HepG2 (cell line): ENCODE measurements around the gene CHID1. TPM values are rescaled to one million over a fixed set of nuclear protein-coding genes. Genes with fewer than 3 reads are reported as not detected.

Source experiments
- AGO1 ChIP-seq: fragments of 200-400 bp; formaldehyde crosslinking; IDR thresholded peaks from 2 replicates; pipeline ENCODE4 v1.6.1; 2017; ENCODE audit warnings: mild to moderate bottlenecking, low read depth, low read length, moderate library complexity; ENCODE audit not compliant: poor library complexity, severe bottlenecking
- NFIC ChIP-seq: IDR thresholded peaks from 2 replicates; pipeline ENCODE4 v1.6.1; 2012; ENCODE audit warnings: mild to moderate bottlenecking, low read length, inconsistent platforms
- PLRG1 ChIP-seq: fragments of 450-650 bp; conservative IDR thresholded peaks from 2 replicates; pipeline ENCODE4 v1.6.1; 2016
- TCF12 ChIP-seq, 2 experiments: fragments of 450-650 bp in 1 of 2; sonication (generic) in 1 of 2; formaldehyde crosslinking in 1 of 2; IDR thresholded peaks; 2 replicates each; pipeline versions ENCODE4 v1.6.1 to v1.8.0; 2017 to 2022; ENCODE audit warnings: antibody characterized with exemption in 1 of 2, mild to moderate bottlenecking in 1 of 2, missing genetic modification reagents in 1 of 2, moderate library complexity in 1 of 2
- ZNF329 ChIP-seq: sonication (generic); formaldehyde crosslinking; IDR thresholded peaks from 2 replicates; pipeline ENCODE4 v1.9.0; 2021; ENCODE audit warnings: low read depth, mild to moderate bottlenecking, missing genetic modification reagents
- ZNF549 ChIP-seq: sonication (generic); formaldehyde crosslinking; IDR thresholded peaks from 2 replicates; pipeline ENCODE4 v1.5.0; 2020; ENCODE audit warnings: missing genetic modification reagents
- ZNF567 ChIP-seq: sonication (generic); formaldehyde crosslinking; IDR thresholded peaks from 2 replicates; pipeline ENCODE4 v1.8.1; 2023; ENCODE audit warnings: mild to moderate bottlenecking, missing genetic modification reagents, borderline replicate concordance
- ZNF775 ChIP-seq: sonication (generic); formaldehyde crosslinking; IDR thresholded peaks from 2 replicates; pipeline ENCODE4 v1.4.0; 2020; ENCODE audit warnings: missing genetic modification reagents, mild to moderate bottlenecking, moderate library complexity, borderline replicate concordance
- ZNF782 ChIP-seq: sonication (generic); formaldehyde crosslinking; IDR thresholded peaks from 2 replicates; pipeline ENCODE4 v1.4.0; 2020; ENCODE audit warnings: missing genetic modification reagents, mild to moderate bottlenecking, borderline replicate concordance
- ZSCAN29 ChIP-seq: sonication (generic); formaldehyde crosslinking; conservative IDR thresholded peaks from 2 replicates; pipeline ENCODE4 v1.4.0; 2020; ENCODE audit warnings: mild to moderate bottlenecking, missing genetic modification reagents
- polyA plus RNA-seq, 8 experiments: library from polyadenylated mRNA; depleted of rRNA in 3 of 8; stranded (reverse) in 7 of 8; unstranded in 1 of 8; fragments of >200 nt; fragmentation: Illumina TruSeq in 4 of 8; extraction: Trizol in 4 of 8; gene quantifications; 2 replicates each; pipeline versions ENCODE4 v1.2.1 to v1.2.3, GENCODE V29; 2011 to 2016; ENCODE audit warnings: low read depth in 4 of 8, missing spikeins in 1 of 8, mixed read lengths in 1 of 8; ENCODE audit not compliant: insufficient read depth in 1 of 8
- total RNA-seq, 5 experiments: library from RNA; depleted of rRNA; stranded (reverse); fragments of >200 nt; fragmentation: Illumina TruSeq; extraction: Trizol; gene quantifications; 2 replicates each; pipeline ENCODE4 v1.2.3, GENCODE V29; 2016; ENCODE audit warnings: low read depth in 1 of 5
- TF ChIP-seq, protein P1 (sequence below): sonication (generic); formaldehyde crosslinking; IDR thresholded peaks from one replicate; pipeline ENCODE4 v1.5.1; 2020; ENCODE audit warnings: mild to moderate bottlenecking, missing genetic modification reagents; ENCODE audit errors: not compliant biosample characterization
- TF ChIP-seq, protein P2 (sequence below): sonication (generic); formaldehyde crosslinking; IDR thresholded peaks from 2 replicates; pipeline ENCODE4 v1.4.0; 2020; ENCODE audit warnings: missing genetic modification reagents
- TF ChIP-seq, protein P3 (sequence below): sonication (generic); formaldehyde crosslinking; IDR thresholded peaks from 2 replicates; pipeline ENCODE4 v1.5.1; 2020; ENCODE audit warnings: missing genetic modification reagents, mild to moderate bottlenecking, borderline replicate concordance
- TF ChIP-seq, protein P4 (sequence below): sonication (generic); formaldehyde crosslinking; IDR thresholded peaks from 2 replicates; pipeline ENCODE4 v1.5.0; 2020; ENCODE audit warnings: mild to moderate bottlenecking, missing genetic modification reagents

CHID1 gene
- total and polyA plus RNA-seq, 2 of the 13 experiments (the other 11 are each of a cell fraction or from before 2014, with no cell fraction given) = 65.1 to 93.6 TPM

DNA sequence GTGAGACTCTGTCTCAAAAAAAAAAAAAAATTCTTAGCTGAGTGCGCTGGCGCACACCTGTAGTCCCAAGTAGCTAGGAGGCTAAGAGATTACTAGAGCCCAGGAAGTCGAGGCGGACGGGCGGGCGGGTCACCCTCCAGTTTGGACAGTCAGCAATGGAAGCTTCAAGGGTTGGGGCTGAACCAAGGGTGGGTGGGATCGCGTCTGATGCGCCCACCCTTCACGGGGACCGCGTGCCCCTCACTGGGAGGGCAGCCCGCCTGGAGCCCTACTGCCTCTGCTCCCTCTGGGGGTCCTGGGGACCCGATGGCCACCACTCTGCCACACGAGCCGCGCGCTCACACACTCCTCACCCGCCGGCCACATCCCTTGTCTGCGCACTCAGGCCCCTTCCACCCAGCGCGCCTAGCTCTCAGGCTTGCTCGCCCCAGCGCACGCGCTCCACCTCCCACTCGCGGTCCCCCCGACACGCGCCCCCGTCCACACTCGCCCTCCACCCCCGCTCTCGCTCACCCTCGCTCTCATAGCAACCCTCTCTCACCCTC is 494 bp downstream of the CHID1 start (continued):
- TF ChIP-seq TCF12 (IDR thresholded peaks at IDR 0.05) = no peak
- TF ChIP-seq TCF12 (CRISPR knock-in tag; IDR thresholded peaks at IDR 0.05) = 0 out of 2 replicates have a peak, but pooled peaks have one; percentile 51
- TF ChIP-seq, protein P1, sequence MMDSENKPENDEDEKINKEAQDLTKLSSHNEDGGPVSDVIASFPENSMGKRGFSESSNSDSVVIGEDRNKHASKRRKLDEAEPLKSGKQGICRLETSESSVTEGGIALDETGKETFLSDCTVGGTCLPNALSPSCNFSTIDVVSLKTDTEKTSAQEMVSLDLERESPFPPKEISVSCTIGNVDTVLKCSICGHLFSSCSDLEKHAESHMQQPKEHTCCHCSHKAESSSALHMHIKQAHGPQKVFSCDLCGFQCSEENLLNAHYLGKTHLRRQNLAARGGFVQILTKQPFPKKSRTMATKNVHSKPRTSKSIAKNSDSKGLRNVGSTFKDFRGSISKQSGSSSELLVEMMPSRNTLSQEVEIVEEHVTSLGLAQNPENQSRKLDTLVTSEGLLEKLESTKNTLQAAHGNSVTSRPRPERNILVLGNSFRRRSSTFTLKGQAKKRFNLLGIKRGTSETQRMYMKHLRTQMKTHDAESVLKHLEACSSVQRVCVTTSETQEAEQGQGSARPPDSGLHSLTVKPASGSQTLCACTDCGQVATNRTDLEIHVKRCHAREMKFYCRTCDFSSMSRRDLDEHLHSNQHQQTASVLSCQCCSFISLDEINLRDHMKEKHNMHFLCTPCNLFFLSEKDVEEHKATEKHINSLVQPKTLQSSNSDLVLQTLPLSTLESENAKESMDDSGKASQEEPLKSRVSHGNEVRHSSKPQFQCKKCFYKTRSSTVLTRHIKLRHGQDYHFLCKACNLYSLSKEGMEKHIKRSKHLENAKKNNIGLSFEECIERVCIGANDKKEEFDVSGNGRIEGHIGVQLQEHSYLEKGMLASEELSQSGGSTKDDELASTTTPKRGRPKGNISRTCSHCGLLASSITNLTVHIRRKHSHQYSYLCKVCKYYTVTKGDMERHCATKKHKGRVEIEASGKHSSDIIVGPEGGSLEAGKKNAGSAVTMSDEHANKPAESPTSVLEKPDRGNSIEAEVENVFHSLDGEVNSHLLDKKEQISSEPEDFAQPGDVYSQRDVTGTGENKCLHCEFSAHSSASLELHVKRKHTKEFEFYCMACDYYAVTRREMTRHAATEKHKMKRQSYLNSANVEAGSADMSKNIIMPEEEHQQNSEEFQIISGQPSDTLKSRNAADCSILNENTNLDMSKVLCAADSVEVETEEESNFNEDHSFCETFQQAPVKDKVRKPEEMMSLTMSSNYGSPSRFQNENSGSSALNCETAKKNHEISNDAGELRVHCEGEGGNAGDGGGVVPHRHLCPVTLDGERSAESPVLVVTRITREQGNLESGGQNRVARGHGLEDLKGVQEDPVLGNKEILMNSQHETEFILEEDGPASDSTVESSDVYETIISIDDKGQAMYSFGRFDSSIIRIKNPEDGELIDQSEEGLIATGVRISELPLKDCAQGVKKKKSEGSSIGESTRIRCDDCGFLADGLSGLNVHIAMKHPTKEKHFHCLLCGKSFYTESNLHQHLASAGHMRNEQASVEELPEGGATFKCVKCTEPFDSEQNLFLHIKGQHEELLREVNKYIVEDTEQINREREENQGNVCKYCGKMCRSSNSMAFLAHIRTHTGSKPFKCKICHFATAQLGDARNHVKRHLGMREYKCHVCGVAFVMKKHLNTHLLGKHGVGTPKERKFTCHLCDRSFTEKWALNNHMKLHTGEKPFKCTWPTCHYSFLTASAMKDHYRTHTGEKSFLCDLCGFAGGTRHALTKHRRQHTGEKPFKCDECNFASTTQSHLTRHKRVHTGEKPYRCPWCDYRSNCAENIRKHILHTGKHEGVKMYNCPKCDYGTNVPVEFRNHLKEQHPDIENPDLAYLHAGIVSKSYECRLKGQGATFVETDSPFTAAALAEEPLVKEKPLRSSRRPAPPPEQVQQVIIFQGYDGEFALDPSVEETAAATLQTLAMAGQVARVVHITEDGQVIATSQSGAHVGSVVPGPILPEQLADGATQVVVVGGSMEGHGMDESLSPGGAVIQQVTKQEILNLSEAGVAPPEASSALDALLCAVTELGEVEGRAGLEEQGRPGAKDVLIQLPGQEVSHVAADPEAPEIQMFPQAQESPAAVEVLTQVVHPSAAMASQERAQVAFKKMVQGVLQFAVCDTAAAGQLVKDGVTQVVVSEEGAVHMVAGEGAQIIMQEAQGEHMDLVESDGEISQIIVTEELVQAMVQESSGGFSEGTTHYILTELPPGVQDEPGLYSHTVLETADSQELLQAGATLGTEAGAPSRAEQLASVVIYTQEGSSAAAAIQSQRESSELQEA = no peak
- 0 out of 2 replicates have a peak, but pooled peaks have one; percentile 14 for TF ChIP-seq ZSCAN29
- no peak for TF ChIP-seq ZNF329 (CRISPR knock-in tag)
- TF ChIP-seq, protein P2, sequence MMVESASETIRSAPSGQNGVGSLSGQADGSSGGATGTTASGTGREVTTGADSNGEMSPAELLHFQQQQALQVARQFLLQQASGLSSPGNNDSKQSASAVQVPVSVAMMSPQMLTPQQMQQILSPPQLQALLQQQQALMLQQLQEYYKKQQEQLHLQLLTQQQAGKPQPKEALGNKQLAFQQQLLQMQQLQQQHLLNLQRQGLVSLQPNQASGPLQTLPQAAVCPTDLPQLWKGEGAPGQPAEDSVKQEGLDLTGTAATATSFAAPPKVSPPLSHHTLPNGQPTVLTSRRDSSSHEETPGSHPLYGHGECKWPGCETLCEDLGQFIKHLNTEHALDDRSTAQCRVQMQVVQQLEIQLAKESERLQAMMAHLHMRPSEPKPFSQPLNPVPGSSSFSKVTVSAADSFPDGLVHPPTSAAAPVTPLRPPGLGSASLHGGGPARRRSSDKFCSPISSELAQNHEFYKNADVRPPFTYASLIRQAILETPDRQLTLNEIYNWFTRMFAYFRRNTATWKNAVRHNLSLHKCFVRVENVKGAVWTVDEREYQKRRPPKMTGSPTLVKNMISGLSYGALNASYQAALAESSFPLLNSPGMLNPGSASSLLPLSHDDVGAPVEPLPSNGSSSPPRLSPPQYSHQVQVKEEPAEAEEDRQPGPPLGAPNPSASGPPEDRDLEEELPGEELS (CRISPR knock-in tag) = no peak
- TF ChIP-seq NFIC = no peak
- TF ChIP-seq, protein P3, sequence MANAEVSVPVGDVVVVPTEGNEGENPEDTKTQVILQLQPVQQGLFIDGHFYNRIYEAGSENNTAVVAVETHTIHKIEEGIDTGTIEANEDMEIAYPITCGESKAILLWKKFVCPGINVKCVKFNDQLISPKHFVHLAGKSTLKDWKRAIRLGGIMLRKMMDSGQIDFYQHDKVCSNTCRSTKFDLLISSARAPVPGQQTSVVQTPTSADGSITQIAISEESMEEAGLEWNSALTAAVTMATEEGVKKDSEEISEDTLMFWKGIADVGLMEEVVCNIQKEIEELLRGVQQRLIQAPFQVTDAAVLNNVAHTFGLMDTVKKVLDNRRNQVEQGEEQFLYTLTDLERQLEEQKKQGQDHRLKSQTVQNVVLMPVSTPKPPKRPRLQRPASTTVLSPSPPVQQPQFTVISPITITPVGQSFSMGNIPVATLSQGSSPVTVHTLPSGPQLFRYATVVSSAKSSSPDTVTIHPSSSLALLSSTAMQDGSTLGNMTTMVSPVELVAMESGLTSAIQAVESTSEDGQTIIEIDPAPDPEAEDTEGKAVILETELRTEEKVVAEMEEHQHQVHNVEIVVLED (CRISPR knock-in tag) = no peak
- TF ChIP-seq ZNF567 (CRISPR knock-in tag) = no peak
- TF ChIP-seq ZNF782 (CRISPR knock-in tag) = 0 out of 2 replicates have a peak, but pooled peaks have one; percentile 49
- no peak for TF ChIP-seq PLRG1
- no peak for TF ChIP-seq AGO1
- TF ChIP-seq, protein P4, sequence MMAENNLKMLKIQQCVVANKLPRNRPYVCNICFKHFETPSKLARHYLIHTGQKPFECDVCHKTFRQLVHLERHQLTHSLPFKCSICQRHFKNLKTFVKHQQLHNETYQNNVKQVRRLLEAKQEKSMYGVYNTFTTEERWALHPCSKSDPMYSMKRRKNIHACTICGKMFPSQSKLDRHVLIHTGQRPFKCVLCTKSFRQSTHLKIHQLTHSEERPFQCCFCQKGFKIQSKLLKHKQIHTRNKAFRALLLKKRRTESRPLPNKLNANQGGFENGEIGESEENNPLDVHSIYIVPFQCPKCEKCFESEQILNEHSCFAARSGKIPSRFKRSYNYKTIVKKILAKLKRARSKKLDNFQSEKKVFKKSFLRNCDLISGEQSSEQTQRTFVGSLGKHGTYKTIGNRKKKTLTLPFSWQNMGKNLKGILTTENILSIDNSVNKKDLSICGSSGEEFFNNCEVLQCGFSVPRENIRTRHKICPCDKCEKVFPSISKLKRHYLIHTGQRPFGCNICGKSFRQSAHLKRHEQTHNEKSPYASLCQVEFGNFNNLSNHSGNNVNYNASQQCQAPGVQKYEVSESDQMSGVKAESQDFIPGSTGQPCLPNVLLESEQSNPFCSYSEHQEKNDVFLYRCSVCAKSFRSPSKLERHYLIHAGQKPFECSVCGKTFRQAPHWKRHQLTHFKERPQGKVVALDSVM = no peak
- TF ChIP-seq ZNF549 (CRISPR knock-in tag) = no peak
- no peak for TF ChIP-seq ZNF775 (CRISPR knock-in tag)
